Activated naive CD8-positive, alpha-beta T cell (primary cell): Measurements from ENCODE around the gene GPAM.
"Not testable (repeated sequence)": the region's sequence is repeated elsewhere in the genome, so short reads cannot be mapped to it uniquely, and the experiment has no call there.

Experiments used
- H3K27ac Mint-ChIP-seq: one replicate; pipeline ENCODE4 v1.8.0; 2021; ENCODE audit warnings: mixed read lengths
- H3K27me3 Mint-ChIP-seq: one replicate; pipeline ENCODE4 v1.8.0; 2021; ENCODE audit warnings: mixed read lengths
- H3K36me3 Mint-ChIP-seq: one replicate; pipeline ENCODE4 v1.8.0; 2021; ENCODE audit warnings: mixed read lengths
- H3K4me1 Mint-ChIP-seq: one replicate; pipeline ENCODE4 v1.8.0; 2021; ENCODE audit warnings: low read depth, mixed read lengths
- H3K4me3 Mint-ChIP-seq: one replicate; pipeline ENCODE4 v1.8.0; 2021; ENCODE audit warnings: mild to moderate bottlenecking, mixed read lengths
- H3K9me3 Mint-ChIP-seq: one replicate; pipeline ENCODE4 v1.8.0; 2021; ENCODE audit warnings: low read depth, mixed read lengths

Gene GPAM

GRCh38 chr10:112137154-112137987 is 46.2 kb downstream of the GPAM start:
- H3K27me3 Mint-ChIP-seq = no peaks in the 10 kb centered on the region
- no peaks in the 10 kb centered on the region for H3K9me3 Mint-ChIP-seq
- no peaks in the 10 kb centered on the region for H3K4me1 Mint-ChIP-seq
- H3K36me3 Mint-ChIP-seq = no peaks in the 10 kb centered on the region
- no peak overlapping the region for H3K4me3 Mint-ChIP-seq
- H3K27ac Mint-ChIP-seq = no peak overlapping the region

DNA sequence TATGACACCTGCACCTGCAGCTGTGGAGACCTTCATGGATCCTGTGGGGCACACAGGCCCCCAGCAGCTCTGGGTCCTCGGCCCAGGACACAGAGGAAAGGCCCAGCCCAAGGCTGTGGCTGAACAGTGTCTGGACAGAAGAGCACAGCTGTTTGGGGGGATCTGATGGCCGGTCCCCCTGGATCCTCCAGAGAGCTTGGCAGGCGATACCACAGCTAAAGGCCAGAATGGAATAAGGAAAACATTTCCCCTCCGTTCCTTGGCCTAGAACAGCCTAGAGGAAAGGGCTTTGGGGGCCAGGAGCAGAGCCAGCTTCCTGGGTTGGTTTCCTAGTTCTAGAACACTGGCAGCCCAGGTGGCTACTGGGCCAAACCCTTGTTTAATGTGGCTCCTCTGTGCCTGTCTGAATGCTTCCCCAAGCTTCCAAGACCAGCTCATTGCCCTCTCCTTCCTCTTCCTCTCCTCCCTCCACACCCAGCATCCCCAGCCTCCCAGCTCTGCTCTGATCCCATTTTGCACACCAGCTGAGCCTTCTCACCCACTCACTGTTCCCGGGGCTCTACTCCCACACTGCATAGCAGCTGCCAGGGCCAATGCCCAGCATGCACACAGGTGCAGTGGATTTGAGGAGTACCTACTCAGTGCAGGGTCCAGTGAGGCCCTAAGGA is 46.9 kb downstream of the GPAM start:
- Mint-ChIP-seq H3K36me3 (no peaks in the 10 kb centered on the region), H3K4me1 (no peaks in the 10 kb centered on the region), H3K4me3 (no peak overlapping the region), H3K27me3 (no peaks in the 10 kb centered on the region), H3K9me3 (no peaks in the 10 kb centered on the region), H3K27ac (no peak overlapping the region)

DNA sequence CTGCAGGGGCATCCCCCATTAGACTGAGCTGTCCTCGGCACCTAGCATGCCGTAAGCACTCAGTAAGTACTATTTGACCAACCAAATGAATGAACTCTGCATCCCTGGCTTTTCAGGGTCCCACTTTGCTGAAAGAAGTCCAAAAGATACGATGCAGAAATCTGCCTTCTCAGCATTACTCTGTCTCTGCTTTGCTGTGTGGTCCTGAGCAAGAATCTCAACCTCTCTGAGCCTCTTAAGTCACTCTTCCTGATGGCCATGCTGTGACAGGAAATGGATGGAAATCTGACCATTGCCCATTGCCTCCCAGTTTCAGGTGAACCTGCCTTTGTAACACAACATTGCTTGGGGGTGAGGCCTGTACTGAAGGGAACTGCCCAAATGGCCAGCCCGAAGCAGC is 48.0 kb downstream of the GPAM start:
- no peaks in the 10 kb centered on the region for H3K9me3 Mint-ChIP-seq
- H3K27me3 Mint-ChIP-seq = no peaks in the 10 kb centered on the region
- no peaks in the 10 kb centered on the region for H3K36me3 Mint-ChIP-seq
- no peak overlapping the region for H3K27ac Mint-ChIP-seq
- no peak overlapping the region for H3K4me3 Mint-ChIP-seq
- no peaks in the 10 kb centered on the region for H3K4me1 Mint-ChIP-seq

- H3K36me3 Mint-ChIP-seq = peaks cover 4% of the 10 kb centered on the region
- no peaks in the 10 kb centered on the region for H3K9me3 Mint-ChIP-seq
- H3K27ac Mint-ChIP-seq = no peak overlapping the region
- no peaks in the 10 kb centered on the region for H3K27me3 Mint-ChIP-seq
- no peaks in the 10 kb centered on the region for H3K4me1 Mint-ChIP-seq
- H3K4me3 Mint-ChIP-seq = no peak overlapping the region
Observed at GRCh38 chr10:112132435-112132834, 51.1 kb downstream of the GPAM start.

DNA sequence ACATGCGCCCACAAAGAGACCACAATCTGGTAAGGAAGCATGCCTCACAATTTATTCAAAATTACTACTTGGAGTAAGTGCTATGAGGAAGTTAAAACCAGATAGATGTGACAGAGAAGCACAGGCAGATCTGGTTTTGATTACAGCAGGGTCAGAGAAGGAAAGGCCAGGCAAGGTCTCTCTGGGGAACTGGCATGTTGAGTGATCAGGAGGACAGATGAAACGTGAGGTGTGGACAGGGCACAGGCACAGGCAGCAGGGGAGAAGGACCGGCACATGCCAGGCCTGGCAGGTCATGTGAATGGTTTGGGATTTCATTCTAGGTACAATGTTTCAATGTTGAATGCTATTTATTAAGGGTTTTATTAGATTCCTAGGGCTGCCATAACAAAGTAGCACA is 51.6 kb downstream of the GPAM start:
- no peaks in the 10 kb centered on the region for H3K4me1 Mint-ChIP-seq
- peaks cover 4% of the 10 kb centered on the region for H3K36me3 Mint-ChIP-seq
- H3K9me3 Mint-ChIP-seq = no peaks in the 10 kb centered on the region
- H3K4me3 Mint-ChIP-seq = no peak overlapping the region
- H3K27ac Mint-ChIP-seq = no peak overlapping the region
- no peaks in the 10 kb centered on the region for H3K27me3 Mint-ChIP-seq

DNA sequence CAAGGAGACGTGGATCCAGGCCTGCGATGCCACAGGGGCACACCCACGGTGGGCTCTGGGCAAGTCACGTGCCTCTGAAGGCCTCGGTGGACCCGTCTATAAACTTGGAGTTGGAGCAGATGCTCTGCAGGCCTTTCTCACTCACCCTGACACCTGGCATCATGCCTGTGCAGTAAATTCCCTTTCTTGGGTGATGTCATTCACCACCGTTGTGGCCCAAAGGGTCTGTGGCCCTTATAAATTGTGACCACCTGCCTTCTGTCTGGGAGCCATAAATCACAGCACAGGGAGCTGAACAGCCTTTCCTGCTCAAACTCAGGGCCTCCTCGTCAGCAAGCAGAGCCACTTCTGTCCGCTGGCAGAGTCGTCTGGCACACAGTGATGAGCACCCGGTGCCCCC is 52.2 kb downstream of the GPAM start:
- Mint-ChIP-seq H3K27ac (no peak overlapping the region), H3K36me3 (peaks cover 4% of the 10 kb centered on the region)

GRCh38 chr10:112126901-112127300 is 56.7 kb downstream of the GPAM start:
- Mint-ChIP-seq H3K27me3 (no peaks in the 10 kb centered on the region), H3K27ac (no peak overlapping the region), H3K4me3 (no peak overlapping the region), H3K4me1 (no peaks in the 10 kb centered on the region), H3K9me3 (no peaks in the 10 kb centered on the region), H3K36me3 (peaks cover 4% of the 10 kb centered on the region)

More for the DNA sequence above, 52.2 kb downstream of the GPAM start:
- Mint-ChIP-seq H3K4me3 (no peak overlapping the region), H3K27me3 (no peaks in the 10 kb centered on the region), H3K9me3 (no peaks in the 10 kb centered on the region), H3K4me1 (no peaks in the 10 kb centered on the region)

- H3K9me3 Mint-ChIP-seq = no peaks in the 10 kb centered on the region
- H3K27me3 Mint-ChIP-seq = no peaks in the 10 kb centered on the region
- no peak overlapping the region for H3K27ac Mint-ChIP-seq
- no peak overlapping the region for H3K4me3 Mint-ChIP-seq
- H3K4me1 Mint-ChIP-seq = no peaks in the 10 kb centered on the region
- H3K36me3 Mint-ChIP-seq = peaks cover 4% of the 10 kb centered on the region
Observed at GRCh38 chr10:112126172-112126571, 57.4 kb downstream of the GPAM start.

DNA sequence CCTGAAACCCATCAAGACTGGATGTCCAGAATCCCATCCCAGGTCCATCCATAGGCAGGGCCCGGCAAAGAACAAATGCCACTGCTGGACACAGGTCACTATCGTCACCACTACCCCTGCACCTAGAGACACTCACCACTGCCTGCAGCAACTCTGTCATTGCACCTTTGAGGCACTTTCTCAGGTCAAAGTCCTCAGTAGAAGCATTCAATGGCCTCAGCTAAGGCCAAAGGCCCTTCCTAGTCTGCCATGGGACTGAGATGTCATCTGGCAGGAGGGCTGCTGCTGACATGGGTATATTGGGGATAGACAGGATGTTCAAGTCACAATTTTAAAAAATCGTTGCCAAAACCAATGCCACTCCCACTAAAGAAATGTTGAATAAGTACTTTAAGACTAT is 58.7 kb downstream of the GPAM start:
- Mint-ChIP-seq H3K27ac (no peak overlapping the region), H3K4me3 (no peak overlapping the region), H3K4me1 (no peaks in the 10 kb centered on the region), H3K36me3 (peaks cover 4% of the 10 kb centered on the region), H3K27me3 (no peaks in the 10 kb centered on the region), H3K9me3 (no peaks in the 10 kb centered on the region)

GRCh38 chr10:112122827-112123226 is 60.7 kb downstream of the GPAM start:
- H3K4me3 Mint-ChIP-seq = no peak overlapping the region
- no peak overlapping the region for H3K27ac Mint-ChIP-seq
- no peaks in the 10 kb centered on the region for H3K4me1 Mint-ChIP-seq
- no peaks in the 10 kb centered on the region for H3K9me3 Mint-ChIP-seq
- no peaks in the 10 kb centered on the region for H3K36me3 Mint-ChIP-seq
- no peaks in the 10 kb centered on the region for H3K27me3 Mint-ChIP-seq

GRCh38 chr10:112120491-112120890 is 63.1 kb downstream of the GPAM start:
- no peaks in the 10 kb centered on the region for H3K4me1 Mint-ChIP-seq
- H3K4me3 Mint-ChIP-seq = no peak overlapping the region
- H3K36me3 Mint-ChIP-seq = no peaks in the 10 kb centered on the region
- H3K9me3 Mint-ChIP-seq = no peaks in the 10 kb centered on the region
- no peak overlapping the region for H3K27ac Mint-ChIP-seq
- H3K27me3 Mint-ChIP-seq = no peaks in the 10 kb centered on the region

DNA sequence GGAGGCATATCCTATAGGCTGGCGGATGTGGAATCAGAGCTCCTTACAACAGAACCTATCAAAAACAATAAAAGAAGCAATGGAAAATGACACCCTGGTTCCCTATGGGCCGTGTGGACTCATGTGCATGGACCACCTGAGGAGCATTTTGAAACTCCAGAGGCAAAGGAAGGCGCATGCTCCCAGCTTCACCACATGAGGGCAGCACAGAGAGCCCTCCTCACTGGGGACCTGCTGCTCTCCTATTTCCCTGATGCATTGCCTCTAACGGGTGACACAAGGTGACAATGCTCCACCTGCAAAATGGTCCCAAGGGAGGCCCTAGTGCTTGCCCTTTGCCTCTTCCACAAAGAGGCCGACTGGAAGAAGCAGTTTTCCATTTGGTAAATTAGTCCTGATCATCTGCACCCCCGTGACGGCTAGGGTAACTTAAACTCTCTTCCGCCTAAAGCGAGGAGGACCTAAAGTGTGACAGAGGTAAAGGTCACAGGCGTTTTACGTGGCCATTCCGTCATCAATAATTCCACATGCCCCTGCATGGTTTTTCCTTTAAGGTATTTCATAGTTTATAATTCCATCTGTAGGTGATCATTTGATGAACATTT is 67.7 kb downstream of the GPAM start:
- Mint-ChIP-seq H3K27me3 (no peaks in the 10 kb centered on the region), H3K4me3 (no peak overlapping the region), H3K9me3 (no peaks in the 10 kb centered on the region), H3K4me1 (no peaks in the 10 kb centered on the region), H3K36me3 (no peaks in the 10 kb centered on the region), H3K27ac (no peak overlapping the region)

DNA sequence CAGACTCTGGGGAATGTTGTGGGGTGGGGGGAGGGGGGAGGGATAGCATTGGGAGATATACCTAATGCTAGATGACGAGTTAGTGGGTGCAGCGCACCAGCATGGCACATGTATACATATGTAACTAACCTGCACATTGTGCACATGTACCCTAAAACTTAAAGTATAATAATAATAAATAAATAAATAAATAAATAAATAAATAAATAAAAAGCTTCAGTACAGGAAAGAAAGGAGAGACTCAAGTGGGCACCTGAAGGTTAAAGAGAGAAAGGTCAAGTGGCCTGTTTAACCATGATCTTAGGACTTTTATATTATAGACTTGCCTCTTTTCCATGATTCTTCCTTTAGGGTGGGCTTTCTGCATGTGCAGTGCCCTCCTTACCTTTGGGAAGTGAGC is 73.8 kb downstream of the GPAM start:
- H3K9me3 Mint-ChIP-seq, H3K4me1 Mint-ChIP-seq, H3K27me3 Mint-ChIP-seq, H3K4me3 Mint-ChIP-seq, H3K36me3 Mint-ChIP-seq, H3K27ac Mint-ChIP-seq: not testable (repeated sequence)
